Measurements from ENCODE around the gene UNC5B.

DNA sequence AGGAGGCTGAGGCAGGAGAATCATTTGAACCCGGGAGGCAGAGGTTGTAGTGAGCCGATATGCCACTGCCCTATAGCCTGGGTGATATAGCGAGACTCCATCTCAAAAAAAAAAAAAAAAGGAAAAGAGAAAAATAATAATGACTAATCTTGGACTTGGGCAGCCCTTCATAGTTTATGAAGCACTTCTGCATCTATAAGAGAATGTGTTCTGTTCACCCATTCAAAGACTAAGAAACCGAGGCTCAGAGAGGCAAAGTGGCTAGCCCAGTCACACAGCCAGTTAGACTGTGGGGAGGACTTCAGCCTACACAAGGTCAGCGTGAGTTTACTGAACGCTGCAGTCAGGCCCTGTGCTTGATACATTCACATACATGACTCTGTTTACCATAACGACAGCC, 46.9 kb downstream of the UNC5B start:
- TF ChIP-seq EZH2phosphoT487 (IDR thresholded peaks at IDR 0.05; ENCODE audit: low read depth, severe bottlenecking, unreplicated experiment): no peak
- no peak for TF ChIP-seq CTCF (IDR thresholded peaks at IDR 0.05; ENCODE audit: poor library complexity)
- no peak for TF ChIP-seq EZH2 (IDR thresholded peaks at IDR 0.05; ENCODE audit: borderline replicate concordance)
